HG03064 (cell line): ENCODE data around the gene COL23A1.

Source experiments
- ATAC-seq: cut with Tn5 transposase; IDR thresholded peaks from one replicate; pipeline ENCODE4 v1.9.1; 2021; ENCODE audit warnings: low read depth; ENCODE audit not compliant: unreplicated experiment

The COL23A1 gene

DNA sequence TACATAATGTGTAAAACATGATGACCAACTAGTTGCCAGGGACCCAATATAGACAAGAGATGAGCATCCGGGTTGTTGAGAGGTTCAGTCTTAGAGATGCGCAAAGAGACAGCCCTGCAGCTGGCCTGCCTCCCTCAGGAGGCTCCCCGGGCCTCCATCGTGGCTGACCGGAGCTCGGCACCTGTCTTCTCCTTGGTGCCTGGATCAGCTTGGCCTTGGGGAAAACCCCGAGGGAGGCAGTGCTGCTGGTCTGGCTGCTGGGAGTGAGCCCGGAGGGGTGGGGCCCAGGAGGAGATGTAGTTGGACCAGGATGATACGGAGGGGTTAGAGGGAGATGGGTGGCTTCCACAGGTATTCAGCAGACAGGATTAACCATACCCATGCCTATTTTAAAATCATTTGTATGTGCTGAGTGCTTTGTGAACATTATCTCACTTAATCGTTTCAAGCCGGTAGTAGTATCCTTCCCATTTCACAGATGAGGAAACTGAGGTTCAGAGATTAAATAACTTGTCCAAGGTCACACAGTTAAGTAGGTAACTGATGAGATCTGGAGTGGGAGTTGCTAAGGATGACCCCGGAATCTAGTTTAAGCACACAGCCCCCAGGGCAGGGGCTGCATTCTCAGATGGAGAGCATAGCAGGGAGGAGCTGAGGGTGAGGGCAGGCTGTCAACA lies 173.8 kb downstream of the COL23A1 start:
- no peak for ATAC-seq

DNA sequence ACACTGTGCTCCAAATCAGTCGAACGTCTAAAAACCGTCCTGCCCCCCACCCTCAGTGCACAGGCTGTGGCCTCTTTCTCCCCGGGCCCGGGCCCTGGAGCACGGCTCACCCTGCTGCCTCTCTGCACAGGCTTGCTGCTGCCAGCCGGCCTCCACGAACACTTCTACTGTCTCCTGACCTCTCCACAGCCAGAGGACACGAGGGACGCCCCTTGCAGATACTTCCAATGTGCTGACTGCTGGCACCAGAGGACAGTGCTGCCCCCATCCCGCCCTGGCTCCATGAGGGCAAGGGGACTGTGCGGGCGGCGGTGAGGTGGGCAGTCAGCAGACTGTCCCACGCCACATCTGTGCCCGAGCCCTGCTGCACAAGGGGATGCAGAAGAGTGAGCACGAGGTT lies 174.8 kb downstream of the COL23A1 start:
- no peak for ATAC-seq

- ATAC-seq, result no peak
Measured at GRCh38 chr5:178413988-178414387, 176.2 kb downstream of the COL23A1 start.

DNA sequence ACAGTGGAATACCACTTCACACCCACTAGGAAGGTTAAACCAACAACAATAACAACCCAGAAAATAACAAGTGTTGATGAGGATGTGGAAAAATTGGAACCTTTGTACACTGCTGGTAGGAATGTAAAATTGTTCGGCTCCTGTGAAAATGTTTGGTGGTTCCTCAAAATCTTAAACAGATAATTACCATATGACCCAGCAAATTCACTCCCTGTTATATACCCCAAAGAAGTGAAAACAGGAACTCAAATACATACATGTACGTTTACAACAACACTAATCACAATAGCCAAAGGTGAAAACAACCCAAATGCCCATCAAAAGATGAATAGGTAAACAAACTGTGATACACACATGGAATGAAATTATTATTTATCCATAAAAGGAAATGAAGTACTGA lies 179.1 kb downstream of the COL23A1 start:
- ATAC-seq, result no peak

- no peak for ATAC-seq
Measured at GRCh38 chr5:178407646-178408045, 182.5 kb downstream of the COL23A1 start.

DNA sequence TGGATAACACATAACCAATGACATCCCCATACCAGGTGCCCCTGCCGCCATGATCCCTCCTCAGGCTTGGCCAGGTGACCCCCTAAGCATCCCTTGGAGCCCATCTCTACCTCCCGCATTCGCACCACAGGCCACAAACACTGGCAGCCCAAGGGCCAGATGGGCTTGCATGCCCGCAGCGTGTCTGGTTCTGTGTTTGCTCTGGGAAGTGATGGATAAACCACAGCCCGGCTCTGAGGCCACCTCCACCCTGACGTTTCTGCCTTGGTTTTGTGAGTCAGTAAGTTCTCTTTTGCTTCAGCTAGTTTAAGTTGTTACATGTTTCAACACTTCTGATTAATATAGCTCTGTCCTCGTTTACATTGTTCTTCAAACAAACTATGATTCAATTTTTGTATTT lies 185.2 kb downstream of the COL23A1 start:
- ATAC-seq, result no peak

GRCh38 chr5:178403956-178404600 lies 186.1 kb downstream of the COL23A1 start:
- no peak for ATAC-seq

DNA sequence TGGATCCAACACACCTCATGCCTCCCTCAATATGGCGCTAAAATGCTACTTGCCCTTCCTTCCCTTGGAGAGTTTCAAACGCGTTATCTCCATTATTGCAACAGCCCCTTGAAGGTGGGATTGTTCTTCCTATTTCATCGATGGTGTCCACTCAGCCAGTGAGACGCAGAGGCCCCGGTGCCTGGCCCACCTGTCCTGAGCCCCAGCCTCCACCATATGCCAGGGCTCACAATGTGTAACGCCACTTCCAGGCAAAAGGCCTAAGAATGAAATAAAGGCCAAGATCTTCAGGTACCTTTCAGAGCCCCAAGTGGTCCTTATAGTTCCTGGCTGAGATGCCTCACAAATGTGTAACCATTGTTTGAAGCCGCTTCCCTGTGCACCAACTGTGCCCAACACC lies 186.8 kb downstream of the COL23A1 start:
- ATAC-seq, result no peak

DNA sequence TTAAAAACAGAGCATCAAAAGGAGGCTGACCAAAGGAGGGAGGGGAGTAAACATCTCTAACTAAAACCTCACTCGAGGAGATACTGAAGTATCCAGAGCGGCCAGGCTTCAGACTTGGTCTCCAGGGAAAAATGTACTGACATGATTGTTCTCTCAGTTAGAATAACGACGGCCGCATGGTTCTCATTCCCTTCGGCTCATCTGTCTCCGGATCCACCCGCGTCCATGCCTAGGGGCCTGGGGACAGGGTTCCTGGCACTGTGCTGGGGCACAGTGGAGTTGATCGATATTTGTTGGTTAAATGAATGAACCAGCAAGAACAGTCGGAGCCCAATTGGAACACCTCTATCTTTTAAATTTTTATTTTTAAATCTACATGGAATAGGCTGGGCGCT lies 190.5 kb downstream of the COL23A1 start:
- ATAC-seq, result no peak

GRCh38 chr5:178398901-178399700 lies 191.1 kb downstream of the COL23A1 start:
- no peak for ATAC-seq

GRCh38 chr5:178396796-178397720 lies 193.1 kb downstream of the COL23A1 start:
- ATAC-seq, result no peak

- ATAC-seq, result no peak
Measured at GRCh38 chr5:178394074-178394473, 196.1 kb downstream of the COL23A1 start.

DNA sequence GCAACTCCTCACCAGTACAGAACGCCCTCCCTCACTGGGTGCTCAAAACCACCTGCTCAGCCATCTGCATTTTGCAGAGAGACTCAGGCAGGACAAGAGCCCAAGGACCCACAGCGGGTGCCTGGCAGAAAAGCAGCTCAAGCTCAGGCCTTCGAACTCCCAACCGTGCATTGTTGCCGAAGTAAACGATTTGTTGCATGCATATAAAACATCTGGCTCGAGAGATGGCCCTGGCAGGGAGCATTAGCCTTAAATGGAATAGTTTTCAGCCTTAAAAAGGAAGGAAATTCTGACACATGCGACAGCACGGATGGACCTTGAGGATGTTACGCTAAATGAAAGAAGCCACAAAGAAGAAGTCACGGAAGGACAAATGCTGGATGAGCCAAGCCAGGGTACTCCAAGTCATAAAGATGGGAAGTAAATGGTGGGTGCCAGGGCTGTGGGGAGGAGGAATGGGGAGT lies 197.2 kb downstream of the COL23A1 start:
- ATAC-seq, result no peak

- no peak for ATAC-seq
Measured at GRCh38 chr5:178392386-178392785, 197.8 kb downstream of the COL23A1 start.

DNA sequence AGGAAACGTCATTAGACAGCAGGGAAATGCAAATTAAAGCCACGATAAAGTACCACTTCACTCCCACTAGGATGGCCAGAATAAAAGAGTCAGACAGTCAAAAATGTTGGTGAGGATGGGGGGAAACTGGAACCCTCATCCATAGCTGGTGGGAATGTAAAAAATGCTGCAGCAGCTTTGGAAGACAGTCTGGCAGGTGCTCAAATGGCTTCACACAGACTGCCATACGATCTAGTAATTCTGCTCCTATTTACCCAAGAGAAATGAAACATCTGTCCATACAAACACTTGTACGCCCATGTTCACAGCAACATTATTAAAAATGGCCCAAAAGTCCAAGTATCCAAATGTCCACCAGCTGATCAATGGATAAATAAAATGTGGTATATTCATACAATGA lies 198.7 kb downstream of the COL23A1 start:
- ATAC-seq, result no peak

DNA sequence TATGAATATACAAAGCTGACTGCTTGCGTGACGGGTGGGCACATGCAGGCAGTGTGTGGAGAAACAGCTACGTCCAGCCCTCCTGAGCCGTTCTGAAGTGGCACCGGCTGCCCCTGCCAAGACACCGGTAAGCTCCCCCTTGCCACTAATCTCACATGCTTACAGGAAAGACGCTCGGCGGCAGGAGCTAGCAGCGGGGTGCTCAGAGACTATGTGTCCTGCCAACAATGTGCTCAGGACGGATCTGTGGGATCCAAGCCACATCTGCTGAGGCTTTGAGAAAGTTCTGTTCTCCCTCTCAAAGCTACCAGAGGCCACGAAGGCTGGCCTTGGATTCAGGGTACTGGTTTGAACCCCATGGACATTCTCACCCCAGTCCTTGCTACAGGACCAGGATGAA lies 200.4 kb downstream of the COL23A1 start:
- ATAC-seq, result no peak

DNA sequence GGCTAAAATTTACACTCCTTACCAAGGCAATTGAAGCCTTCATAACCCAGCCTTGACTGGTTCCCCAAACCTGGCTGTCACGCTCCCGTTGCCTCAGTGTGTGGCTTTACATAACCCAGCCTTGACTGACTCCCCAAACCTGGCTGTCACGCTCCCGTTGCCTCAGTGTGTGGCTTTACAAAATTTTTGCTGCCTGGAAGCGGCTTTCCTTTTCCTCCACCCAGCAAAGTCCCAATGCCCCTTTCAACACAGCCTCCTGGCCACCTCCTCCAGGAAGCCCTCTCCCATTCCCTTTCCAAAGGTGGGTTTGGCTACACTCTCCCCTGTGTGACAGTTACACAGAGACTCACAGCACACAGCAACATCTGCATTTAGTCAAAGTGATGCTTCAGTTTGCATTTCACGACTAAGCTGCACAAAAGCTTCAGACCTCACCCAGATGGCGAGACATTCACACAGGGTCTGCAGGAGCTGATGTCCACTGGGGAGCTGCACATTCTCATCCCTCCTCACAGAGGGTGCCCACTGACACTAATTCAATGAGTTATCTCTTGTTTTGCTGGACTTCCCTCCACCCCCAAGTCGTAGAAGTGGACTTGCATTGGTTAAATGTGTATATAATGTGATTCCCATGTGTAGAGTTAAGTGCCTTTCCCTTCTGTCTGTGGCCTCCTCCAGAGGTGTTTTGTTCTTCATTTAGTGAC lies 201.0 kb downstream of the COL23A1 start:
- no peak for ATAC-seq

DNA sequence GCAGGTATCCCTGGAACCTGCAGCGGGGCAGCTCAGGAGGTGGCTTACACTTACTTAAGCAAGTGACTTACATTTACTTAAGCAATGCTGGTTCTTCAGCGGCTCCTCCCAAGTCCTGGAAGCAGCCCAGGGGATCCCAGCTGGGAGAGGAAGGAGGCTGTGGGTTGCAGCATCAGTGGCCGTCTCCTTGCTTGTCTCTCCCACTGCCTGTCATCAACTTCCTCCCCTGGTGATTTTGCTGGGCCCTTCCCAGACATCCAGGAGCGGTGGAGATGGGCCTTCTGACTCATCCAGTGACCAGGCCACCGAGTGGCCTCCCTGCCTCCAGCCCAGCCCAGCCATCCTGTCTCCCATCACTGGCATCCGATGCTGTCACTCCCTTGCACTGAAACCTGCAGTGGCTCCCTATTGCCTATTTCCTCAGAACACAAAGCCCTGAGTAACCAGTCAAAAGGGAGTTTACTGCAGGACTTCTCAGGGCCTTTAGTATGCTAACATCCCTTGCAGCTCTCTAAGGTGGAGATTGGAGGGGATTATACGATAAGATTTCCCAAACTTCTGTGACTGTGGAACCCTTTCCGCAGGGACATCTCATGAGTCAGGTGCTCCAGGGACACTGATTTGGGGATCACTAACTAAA lies 201.7 kb downstream of the COL23A1 start:
- ATAC-seq, result no peak

- ATAC-seq, result no peak
Measured at GRCh38 chr5:178387856-178388190, 202.4 kb downstream of the COL23A1 start.
